ENCODE data around the gene UBE2A. TPM values are rescaled to one million over a fixed set of nuclear protein-coding genes. Genes with fewer than 3 reads are reported as not detected.

UBE2A gene
- 15.2 and 24.0 TPM in 2 replicates for total RNA-seq

DNA sequence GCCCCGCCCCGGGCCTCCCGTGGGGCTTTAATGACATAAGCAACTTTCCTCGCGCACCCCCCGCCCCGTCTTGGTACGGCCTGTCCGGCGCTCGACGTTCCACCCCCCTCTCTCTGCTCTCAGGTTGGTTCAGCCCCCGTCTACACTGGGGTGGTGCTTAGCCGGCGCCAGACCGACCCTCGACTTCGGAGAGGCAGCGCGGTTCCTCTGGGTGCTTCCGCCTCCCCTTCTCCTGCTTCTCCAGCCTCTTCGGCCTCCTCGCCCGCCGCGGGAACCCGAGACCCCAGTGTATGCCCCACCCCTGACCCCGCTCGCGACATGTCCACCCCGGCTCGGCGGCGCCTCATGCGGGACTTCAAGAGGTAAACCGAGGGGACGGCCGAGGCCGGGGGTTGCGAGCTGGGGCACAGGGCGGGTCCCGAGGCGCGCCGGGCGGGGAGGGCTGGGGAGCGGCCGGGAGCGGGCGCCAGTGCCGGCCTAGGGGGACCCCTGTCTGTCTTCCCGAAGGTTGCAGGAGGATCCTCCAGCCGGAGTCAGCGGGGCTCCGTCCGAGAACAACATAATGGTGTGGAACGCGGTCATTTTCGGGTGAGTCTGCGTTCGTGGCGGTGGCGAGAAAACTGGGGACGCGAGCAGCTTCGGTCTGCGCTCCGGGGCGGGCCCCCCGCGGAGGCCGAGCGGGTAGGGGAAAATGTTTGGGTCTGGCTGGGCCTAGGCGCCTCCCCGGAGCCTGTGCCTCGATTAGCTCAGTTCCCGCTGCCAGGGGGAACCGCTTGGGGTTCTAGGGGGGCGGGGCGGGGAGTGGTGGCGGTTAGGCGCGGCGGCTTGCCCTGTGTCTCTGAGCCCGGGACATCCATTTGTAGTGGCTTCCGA lies at the start of gene UBE2A:
Gene UBE2A, plus strand, starts transcription at position 170 of the 873 bp plus-strand sequence. Its CDS starts 149 bp downstream, at position 319.

DNA sequence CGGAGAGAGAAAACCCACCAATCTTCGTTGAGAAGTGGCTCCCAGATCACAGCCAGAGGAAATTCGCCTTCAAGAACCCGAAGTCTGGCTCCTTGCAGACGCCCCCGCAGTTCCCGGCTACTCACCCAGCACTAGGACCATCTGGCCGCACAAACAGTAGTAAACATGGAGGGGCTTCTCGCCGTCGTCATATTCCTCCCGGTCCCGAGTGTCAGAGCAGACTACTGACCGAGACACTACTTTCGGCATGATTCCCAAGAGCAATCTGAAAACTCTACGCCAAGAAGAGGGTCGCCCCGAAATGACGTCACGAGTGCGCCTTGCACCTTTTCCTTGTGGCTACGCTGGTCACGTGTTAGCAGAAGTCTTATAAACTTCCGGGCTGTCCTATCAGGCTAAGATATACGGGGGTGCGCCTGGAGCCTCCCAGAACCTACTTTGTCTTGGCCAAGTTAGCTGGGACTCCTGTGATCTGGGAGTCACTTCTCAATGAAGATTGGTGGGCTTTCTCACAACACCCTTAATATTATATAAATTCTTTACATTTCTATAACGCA lies 9.2 kb upstream of the UBE2A start, which contains the start of gene STEEP1:
Gene STEEP1, minus strand, starts transcription at position 303 of the 557 bp plus-strand sequence. Its CDS starts 54 bp downstream, at position 249.

GRCh38 chrX:119606280-119607017 lies 32.1 kb downstream of the UBE2A start, which contains the start of gene NKRF:
TSS of gene NKRF (minus strand) at chrX:119606424.

Other genes starting within 250 kb of the UBE2A start
- 11.3 and 17.8 TPM in 2 replicates for gene SLC25A43, start 175.2 kb upstream of the UBE2A start, total RNA-seq
- gene SLC25A5, start 106.1 kb upstream of the UBE2A start, total RNA-seq = 98.9 and 165 TPM in 2 replicates
- gene STEEP1, start 9.2 kb upstream of the UBE2A start, total RNA-seq = 39.2 and 43.1 TPM in 2 replicates
- 1.8 and 2.5 TPM in 2 replicates for gene NKRF, start 31.9 kb downstream of the UBE2A start, total RNA-seq
- gene SEPTIN6, start 118.6 kb downstream of the UBE2A start, total RNA-seq = 9.3 and 9.5 TPM in 2 replicates
- gene SOWAHD, start 184.0 kb downstream of the UBE2A start, total RNA-seq = under 0.01 and 0.09 TPM in 2 replicates
- 2,148 and 2,721 TPM in 2 replicates for gene RPL39, start 217.1 kb downstream of the UBE2A start, total RNA-seq

All from bronchial smooth muscle cell (primary cell).